Superior temporal gyrus (tissue), 1 donor: ENCODE measurements around the gene TRIM66.

Source experiments
- DNase-seq: peaks from one replicate; pipeline ENCODE4 v3.0.0-alpha.2; 2016; ENCODE audit errors: extremely low spot score

TRIM66 gene, protein sequence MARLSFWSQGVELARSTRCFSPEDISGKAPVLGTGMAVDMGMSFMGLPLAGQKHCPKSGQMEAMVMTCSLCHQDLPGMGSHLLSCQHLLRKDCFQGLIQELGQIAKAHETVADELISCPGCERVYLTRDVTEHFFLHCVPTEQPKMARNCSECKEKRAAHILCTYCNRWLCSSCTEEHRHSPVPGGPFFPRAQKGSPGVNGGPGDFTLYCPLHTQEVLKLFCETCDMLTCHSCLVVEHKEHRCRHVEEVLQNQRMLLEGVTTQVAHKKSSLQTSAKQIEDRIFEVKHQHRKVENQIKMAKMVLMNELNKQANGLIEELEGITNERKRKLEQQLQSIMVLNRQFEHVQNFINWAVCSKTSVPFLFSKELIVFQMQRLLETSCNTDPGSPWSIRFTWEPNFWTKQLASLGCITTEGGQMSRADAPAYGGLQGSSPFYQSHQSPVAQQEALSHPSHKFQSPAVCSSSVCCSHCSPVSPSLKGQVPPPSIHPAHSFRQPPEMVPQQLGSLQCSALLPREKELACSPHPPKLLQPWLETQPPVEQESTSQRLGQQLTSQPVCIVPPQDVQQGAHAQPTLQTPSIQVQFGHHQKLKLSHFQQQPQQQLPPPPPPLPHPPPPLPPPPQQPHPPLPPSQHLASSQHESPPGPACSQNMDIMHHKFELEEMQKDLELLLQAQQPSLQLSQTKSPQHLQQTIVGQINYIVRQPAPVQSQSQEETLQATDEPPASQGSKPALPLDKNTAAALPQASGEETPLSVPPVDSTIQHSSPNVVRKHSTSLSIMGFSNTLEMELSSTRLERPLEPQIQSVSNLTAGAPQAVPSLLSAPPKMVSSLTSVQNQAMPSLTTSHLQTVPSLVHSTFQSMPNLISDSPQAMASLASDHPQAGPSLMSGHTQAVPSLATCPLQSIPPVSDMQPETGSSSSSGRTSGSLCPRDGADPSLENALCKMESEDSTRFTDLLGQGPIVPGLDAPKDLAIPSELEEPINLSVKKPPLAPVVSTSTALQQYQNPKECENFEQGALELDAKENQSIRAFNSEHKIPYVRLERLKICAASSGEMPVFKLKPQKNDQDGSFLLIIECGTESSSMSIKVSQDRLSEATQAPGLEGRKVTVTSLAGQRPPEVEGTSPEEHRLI (N-terminal part only)

DNA sequence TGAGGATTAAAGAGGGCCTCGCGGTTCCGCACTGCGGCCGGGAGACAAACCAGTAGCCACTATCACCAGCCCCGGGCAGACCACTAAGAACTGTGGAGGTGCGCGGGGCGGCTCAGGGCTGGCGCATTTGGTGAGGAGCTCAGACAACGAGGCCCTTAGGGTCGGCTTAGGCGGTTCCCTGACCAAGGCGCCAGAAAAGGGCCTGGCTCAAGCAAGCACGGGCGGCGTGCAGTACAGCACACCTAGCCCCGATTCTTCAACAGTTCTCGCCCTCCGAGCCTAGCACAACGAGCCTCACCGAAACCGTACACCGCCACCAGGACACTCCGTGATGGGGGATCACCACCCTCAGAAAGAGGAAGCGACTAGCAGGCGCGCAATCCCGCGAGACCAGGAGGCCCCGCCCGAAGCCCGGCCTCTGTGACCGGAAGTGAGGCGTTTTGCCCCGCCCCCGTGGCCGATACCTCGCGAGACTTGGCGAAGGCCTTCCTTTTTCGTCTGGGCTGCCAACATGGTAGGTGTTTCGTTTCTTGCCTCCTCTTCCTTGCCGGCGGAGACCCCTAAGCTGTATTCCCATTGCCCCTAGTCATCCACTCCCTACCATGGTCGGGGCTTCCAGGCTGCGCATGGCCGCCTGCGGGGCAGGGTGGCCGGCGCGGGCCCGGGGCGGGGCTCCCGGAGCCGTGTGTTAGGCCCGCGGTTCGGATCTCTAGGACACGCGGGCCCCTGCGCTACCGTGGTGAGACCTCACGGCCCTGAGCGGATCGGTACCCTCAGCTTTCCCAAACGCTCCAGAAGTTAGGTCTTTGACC lies at the start of gene TRIM66, which contains the start of gene RPL27A:
Gene TRIM66, minus strand, starts transcription at position 363 of the 812 bp plus-strand sequence. CDS start 10,391 bp downstream, outside the sequence.
Gene RPL27A, plus strand, starts transcription at position 490 of the 812 bp plus-strand sequence. Its CDS starts 22 bp downstream, at position 512.
- DNase-seq = peak; percentile 98

DNA sequence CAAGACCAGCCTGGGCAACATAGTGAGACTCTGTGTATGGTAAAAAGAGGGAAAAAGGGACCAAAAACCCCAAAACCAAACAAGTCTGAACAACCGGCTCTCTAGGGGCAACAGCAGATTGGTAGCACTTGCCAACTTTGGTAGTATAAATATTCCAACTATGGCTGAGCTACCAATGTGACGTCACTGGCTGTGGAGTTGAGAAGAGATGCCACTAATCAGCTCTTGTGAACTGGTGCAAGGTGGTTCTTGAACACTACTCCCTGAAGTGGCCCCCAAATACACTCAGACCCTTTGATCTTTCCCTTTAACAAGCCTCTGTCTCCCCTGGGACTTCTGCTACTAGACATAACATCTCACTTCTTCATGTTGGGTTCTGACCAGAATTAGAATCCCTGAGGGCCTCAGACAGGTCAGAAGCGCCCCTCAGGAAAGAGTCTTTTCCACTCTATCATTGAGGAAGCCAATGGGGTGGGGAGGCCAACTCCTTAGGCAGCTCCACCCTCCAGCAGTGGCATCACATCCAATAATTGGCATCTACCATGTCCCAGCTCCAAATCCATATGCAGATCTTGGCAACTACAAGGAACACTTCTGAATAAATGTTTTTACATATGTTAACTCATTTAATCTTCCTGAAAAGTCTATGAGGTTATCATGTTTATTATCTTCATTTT lies 49.3 kb upstream of the TRIM66 start:
- no peak for DNase-seq

GRCh38 chr11:8730697-8731020 lies 48.2 kb upstream of the TRIM66 start:
- no peak for DNase-seq

- DNase-seq = no peak
Observed at GRCh38 chr11:8729837-8730696, 47.6 kb upstream of the TRIM66 start.

GRCh38 chr11:8729067-8729466 lies 46.6 kb upstream of the TRIM66 start:
- DNase-seq = no peak

DNA sequence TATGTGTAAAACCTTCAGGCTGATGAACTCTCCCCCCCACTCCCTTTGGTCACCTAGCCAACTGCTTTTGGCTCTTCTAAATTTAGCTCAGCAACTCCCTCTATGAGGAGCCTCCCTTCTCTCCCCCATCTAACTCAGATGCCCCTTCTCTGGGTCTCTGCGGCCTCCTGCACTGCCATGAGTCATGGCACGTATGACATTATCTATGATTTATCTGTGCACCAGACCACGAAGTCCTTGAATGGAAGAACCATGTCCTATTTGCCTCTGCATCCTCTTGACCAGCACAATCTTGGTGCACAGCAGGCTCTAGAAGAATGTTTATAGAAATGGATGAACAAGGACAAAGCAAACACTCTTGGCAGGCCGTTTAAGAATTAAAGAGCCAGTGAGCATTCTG lies 46.1 kb upstream of the TRIM66 start:
- DNase-seq = no peak

DNA sequence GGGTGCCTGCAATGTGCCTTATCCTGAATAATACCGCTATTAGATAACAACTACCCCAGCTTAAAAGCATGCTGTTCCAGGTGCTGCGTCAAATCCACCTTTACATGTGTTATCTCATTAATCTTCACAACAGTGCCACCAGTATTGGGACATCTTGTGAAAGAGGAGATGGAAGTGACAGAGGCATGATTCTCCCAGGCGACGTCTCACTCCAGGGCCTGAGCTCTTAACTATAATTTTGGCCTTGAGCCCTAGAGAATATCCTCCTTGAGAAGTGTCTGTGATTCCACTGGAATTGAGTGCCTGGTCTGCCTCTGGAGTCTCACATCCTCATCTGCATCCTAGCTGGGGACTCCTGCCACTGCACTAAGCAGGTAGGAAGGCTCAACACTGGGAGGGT lies 43.9 kb upstream of the TRIM66 start:
- DNase-seq = no peak

- DNase-seq = no peak
Observed at GRCh38 chr11:8724682-8725081, 42.2 kb upstream of the TRIM66 start.

- no peak for DNase-seq
Observed at GRCh38 chr11:8723711-8724110, 41.2 kb upstream of the TRIM66 start.

- no peak for DNase-seq
Observed at GRCh38 chr11:8722809-8723208, 40.3 kb upstream of the TRIM66 start.

DNA sequence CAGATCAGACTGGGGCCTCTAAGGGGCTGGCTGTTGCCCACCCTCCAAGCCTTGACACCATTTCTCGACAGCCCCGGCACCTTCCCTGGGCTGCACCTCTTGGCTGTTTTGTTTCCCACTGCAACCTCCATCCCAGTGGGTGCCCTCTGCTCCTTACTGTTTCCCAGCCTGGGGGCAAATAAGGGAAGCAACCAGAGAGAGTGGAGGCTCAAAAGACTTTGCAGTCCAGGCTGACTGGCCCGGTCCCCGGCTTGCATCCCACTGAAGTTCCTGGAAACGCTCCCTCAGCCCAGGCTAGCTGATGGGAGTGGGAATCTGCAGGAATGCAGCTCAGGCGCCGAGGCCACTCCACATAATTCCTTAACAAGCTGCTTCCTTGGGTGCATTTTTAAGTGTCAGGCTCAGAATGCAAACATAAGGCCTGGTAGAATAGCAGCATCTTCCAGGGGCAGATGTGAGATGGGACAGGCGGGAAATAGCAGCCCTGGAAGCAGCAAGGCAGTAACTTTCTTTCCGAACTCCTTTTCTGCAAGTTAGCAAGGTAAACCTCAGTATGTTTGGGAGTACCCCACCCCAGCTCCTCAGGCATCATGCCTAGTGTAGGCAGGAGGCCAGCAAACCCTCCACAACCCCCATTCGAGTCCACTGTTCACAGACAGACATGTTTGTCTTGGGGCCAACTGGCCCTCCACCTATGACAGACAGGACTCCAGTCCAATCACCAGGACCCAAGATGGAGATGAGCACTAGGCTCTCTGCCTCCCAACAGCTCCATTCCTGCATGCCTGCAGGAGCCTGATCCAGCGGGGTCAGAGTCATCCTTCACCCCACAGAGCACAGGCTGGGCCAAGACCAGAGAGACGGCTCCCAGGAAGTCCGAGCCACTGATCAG lies 39.4 kb upstream of the TRIM66 start:
- DNase-seq = no peak

DNA sequence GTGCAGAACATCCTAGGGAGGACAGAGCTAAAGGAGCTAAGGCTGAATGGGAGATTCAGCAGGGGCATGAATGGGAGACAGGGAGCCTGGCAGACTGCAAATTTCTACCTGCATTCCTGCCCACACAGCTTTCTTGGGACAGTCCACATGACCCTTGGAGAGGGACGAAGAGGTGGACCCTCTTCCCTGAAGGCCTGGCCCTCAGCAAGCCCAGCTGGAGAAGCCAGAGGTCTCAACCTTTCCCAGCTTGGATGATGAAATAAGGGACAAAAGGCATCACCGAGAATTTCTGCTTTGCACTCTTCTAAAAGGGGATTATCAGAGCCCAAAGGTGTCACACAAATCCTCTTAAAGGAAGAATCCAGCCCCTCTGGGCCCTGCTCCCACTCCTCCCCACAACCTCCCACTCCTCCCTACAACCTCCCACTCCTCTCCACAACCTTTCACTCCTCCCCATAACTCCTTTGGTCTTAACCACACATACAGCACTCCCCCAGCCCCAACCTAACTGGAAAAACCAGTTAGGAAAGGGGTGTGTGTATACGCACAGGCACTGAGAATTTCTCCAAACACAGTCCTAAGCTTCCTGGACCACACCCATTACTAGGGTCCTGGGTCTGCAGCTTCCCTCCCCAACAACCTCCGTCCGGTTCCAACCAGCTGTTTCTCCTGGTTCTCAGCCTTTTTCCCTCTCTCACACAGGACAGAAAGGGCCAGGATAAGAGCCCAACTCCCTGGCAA lies 38.6 kb upstream of the TRIM66 start:
- DNase-seq = no peak

DNA sequence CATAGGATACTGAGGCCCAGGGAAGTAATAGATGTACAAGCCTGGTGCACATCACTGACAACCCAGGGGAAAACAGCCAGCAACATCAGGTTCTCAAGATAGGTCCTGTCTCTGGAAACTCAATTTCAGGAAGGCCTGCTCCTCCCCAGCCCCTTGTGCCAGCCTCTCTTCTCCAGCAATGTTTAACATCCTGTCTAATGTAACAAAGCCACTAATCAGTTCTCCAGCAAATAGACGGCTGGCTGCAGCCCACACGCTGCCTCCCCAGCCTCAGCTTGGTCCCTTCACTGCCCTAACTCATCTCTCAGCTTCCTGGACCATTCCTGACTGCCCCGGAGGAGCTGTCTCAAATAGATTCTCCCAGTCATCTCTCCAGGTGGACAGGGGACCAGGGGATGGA lies 37.9 kb upstream of the TRIM66 start:
- no peak for DNase-seq

GRCh38 chr11:8719721-8720120 lies 37.3 kb upstream of the TRIM66 start:
- DNase-seq = no peak

- DNase-seq = peak; percentile 52
Observed at GRCh38 chr11:8719211-8719649, 36.8 kb upstream of the TRIM66 start.

DNA sequence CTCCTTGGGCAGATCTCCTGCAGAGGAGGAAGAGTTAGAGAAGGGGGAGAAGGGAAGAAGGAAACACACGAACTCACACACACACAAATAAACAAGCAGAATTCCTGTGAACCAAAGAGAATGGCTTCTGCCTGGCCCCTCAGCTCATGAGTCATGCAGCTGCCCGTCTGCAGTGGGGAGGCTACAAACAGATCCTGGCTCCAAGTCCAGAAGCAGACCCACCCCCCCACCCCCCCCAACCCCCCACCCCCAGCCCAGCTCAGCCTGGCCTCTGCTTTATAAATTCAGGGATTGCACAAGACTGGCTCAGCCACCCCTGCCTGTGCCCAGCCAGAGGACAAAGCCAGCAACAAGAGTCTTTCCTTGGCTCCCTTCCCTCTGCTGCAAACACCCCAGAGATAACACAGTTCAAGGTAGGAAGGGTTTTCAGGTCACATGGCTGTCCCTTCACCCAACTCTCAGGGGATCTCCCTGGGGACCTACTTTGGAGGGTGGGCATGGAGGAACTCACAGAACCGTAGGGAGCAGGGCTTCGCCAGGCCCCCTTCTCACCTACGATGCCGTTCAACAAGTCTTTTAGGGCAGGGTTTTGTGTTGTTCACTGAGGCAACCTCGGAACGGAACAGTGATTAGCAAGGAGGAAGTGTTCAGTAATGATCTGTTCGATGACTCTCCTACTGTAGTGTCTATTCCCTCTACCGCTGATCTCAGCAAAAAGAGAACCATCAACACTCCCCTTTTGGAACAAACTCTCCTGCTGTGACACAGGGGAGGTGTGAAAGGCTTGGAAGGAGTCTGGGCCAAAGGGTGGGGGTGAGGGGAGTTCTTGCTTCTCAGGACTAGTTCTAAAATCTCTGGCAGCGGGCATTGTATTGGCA lies 35.6 kb upstream of the TRIM66 start:
- peak; percentile 27 for DNase-seq

DNA sequence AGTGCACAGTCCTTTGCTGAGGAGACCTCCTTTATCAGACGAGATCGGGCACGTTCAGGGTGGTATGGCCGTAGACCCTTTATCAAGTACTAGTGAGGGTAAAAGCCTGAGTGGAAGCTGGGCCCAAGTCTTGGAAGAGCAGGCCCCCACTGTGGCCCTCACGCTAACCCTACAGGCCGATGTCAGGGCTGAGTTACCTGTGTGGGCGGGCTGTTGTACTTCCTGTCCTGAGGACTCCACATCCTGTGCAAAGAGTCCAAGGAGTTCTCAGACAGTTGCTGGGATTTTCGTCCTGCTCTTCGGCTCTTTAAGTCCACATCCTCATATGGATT lies 35.0 kb upstream of the TRIM66 start:
- DNase-seq = no peak
